HUES6 (cell line): ENCODE measurements around the gene ELK3.

Source experiments
- H3K27ac ChIP-seq: 2 replicates; pipeline ENCODE4 v1.7.0; 2013; ENCODE audit warnings: low read depth, mild to moderate bottlenecking, low read length, inconsistent platforms
- H3K27me3 ChIP-seq: 2 replicates; pipeline ENCODE4 v1.6.1; 2013; ENCODE audit warnings: low read length; ENCODE audit not compliant: control insufficient read depth, insufficient read depth
- H3K36me3 ChIP-seq: 2 replicates; pipeline ENCODE4 v1.6.1; 2013; ENCODE audit warnings: low read length; ENCODE audit not compliant: control insufficient read depth, insufficient read depth
- H3K4me1 ChIP-seq: 2 replicates; pipeline ENCODE4 v1.6.1; 2013; ENCODE audit warnings: low read length; ENCODE audit not compliant: control insufficient read depth, insufficient read depth
- H3K4me3 ChIP-seq: 2 replicates; pipeline ENCODE4 v1.5.1; 2013; ENCODE audit warnings: low read depth, low read length
- H3K9ac ChIP-seq: one replicate; pipeline ENCODE4 v1.6.1; 2013; ENCODE audit warnings: mild to moderate bottlenecking, low read length
- H3K9me3 ChIP-seq: 2 replicates; pipeline ENCODE4 v1.6.1; 2013; ENCODE audit warnings: low read depth, low read length; ENCODE audit not compliant: control insufficient read depth, insufficient read depth

Gene ELK3

GRCh38 chr12:96193725-96194575 is at the start of gene ELK3:
ELK3 (plus strand) TSS chr12:96194375.
- peak within 1 kb of the TSS; percentile 84; the same call in 1 of the 2 replicates for H3K27ac ChIP-seq
- H3K36me3 ChIP-seq, result no peaks in the 10 kb centered on the region
- H3K4me3 ChIP-seq, result peak within 1 kb of the TSS; percentile 99
- H3K4me1 ChIP-seq, result peaks cover 7% of the 10 kb centered on the region
- peaks cover 11% of the 10 kb centered on the region; the same call in 1 of the 2 replicates for H3K27me3 ChIP-seq
- H3K9me3 ChIP-seq, result no peaks in the 10 kb centered on the region
- H3K9ac ChIP-seq, result peak within 1 kb of the TSS; percentile 90

DNA sequence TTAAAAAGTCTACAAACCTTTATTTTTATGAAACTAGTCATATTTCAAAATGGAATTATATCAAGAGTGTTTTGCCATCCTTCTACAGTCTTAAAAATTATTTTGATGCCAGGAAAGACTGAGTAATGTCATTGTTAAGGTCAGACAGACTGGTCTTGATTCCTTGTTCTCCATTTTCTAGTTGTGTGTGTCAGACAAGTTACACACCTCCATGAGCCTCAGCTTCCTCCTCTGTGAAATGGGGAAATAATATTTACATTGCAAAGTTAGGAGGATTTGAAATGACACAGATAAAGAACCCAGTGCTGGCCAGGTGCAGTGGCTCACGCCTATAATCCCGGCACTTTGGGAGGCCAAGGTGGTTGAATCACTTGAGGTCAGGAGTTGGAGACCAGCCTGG is 47.4 kb upstream of the ELK3 start:
- Histone ChIP-seq H3K4me3 (no peak overlapping the region), H3K9me3 (no peaks in the 10 kb centered on the region), H3K9ac (no peak overlapping the region), H3K36me3 (no peaks in the 10 kb centered on the region), H3K4me1 (peaks cover 10% of the 10 kb centered on the region), H3K27me3 (no peaks in the 10 kb centered on the region), H3K27ac (no peak overlapping the region)

DNA sequence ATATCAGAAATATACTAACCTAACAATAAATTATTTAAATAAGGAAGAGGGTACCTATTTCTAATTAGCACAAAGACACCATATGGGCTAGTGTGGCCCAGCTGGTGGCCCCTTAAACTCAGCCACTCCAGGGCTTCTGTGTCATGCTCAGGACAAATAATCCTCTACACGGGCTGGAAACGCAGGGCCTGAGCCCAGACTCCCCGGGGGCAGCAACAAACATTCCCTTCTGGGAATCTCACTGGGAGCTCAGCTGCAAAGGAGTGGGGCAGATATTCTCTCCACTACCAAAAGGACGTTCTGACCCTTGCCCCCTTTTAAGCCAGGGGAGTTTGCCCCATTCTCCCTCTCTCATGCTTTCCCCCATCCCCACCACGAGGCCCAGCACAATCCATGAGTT is 43.7 kb upstream of the ELK3 start:
- H3K9ac ChIP-seq, result no peak overlapping the region
- peaks cover 4% of the 10 kb centered on the region; the same call in 1 of the 2 replicates for H3K4me1 ChIP-seq
- H3K36me3 ChIP-seq, result no peaks in the 10 kb centered on the region
- H3K4me3 ChIP-seq, result no peak overlapping the region
- no peak overlapping the region for H3K27ac ChIP-seq
- no peaks in the 10 kb centered on the region for H3K9me3 ChIP-seq
- no peaks in the 10 kb centered on the region for H3K27me3 ChIP-seq

GRCh38 chr12:96152164-96152563 is 42.0 kb upstream of the ELK3 start:
- peaks cover 4% of the 10 kb centered on the region; the same call in 1 of the 2 replicates for H3K4me1 ChIP-seq
- H3K4me3 ChIP-seq, result no peak overlapping the region
- no peak overlapping the region for H3K27ac ChIP-seq
- no peak overlapping the region for H3K9ac ChIP-seq
- H3K36me3 ChIP-seq, result no peaks in the 10 kb centered on the region
- H3K9me3 ChIP-seq, result no peaks in the 10 kb centered on the region
- H3K27me3 ChIP-seq, result no peaks in the 10 kb centered on the region

- Histone ChIP-seq H3K36me3 (no peaks in the 10 kb centered on the region), H3K27ac (no peak overlapping the region), H3K9me3 (0 out of 2 replicates have a peak, but pooled peaks cover 2% of the 10 kb centered on the region), H3K27me3 (no peaks in the 10 kb centered on the region), H3K9ac (no peak overlapping the region), H3K4me1 (peaks cover 4% of the 10 kb centered on the region; the same call in 1 of the 2 replicates), H3K4me3 (no peak overlapping the region)
Measured at GRCh38 chr12:96153131-96153725, 40.9 kb upstream of the ELK3 start.

DNA sequence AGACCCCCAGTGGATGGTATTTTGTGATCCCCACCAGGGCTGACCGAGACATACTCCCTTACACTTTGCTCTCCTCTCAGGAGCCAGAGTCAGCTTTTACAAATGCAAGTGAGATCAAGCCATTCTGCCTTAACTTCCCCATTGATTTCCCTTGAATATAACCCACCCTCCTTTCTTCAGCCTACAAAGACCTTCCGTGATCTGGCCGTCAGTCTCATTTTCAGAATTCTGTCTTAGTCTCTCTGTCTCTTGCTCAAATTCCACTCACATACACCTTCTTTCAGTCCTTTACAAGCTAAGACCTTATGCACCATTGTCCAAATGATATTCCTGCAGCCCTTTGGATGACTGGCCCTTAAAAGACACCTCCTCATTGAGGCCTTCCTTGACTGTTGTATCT is 39.0 kb upstream of the ELK3 start:
- Histone ChIP-seq H3K4me1 (peaks cover 4% of the 10 kb centered on the region; the same call in 1 of the 2 replicates), H3K27ac (no peak overlapping the region), H3K27me3 (no peaks in the 10 kb centered on the region), H3K9ac (no peak overlapping the region), H3K4me3 (no peak overlapping the region), H3K36me3 (no peaks in the 10 kb centered on the region), H3K9me3 (0 out of 2 replicates have a peak, but pooled peaks cover 2% of the 10 kb centered on the region)

DNA sequence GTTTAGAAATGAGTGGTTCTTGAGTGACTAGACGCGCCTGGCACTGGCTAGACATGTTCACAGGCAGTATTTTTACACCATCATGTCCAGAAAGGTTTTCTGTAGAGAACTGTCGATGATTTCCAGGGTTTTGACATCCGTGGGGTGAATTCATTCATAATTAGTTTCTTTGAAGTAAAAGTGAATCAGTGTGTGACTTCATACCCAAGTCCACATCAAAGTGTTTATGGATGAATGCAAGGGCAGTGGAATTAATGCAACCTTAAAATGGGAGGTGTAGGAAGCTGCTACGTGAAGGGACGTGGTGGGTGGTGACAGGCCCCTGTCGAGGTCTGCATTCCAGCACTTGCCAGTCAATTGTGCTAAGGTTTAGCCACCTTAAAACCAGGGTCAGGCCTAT is 38.4 kb upstream of the ELK3 start:
- no peak overlapping the region for H3K4me3 ChIP-seq
- no peaks in the 10 kb centered on the region for H3K27me3 ChIP-seq
- H3K27ac ChIP-seq, result no peak overlapping the region
- no peak overlapping the region for H3K9ac ChIP-seq
- H3K4me1 ChIP-seq, result 0 out of 2 replicates have a peak, but pooled peaks cover under 1% of the 10 kb centered on the region
- no peaks in the 10 kb centered on the region for H3K36me3 ChIP-seq
- 0 out of 2 replicates have a peak, but pooled peaks cover 2% of the 10 kb centered on the region for H3K9me3 ChIP-seq

DNA sequence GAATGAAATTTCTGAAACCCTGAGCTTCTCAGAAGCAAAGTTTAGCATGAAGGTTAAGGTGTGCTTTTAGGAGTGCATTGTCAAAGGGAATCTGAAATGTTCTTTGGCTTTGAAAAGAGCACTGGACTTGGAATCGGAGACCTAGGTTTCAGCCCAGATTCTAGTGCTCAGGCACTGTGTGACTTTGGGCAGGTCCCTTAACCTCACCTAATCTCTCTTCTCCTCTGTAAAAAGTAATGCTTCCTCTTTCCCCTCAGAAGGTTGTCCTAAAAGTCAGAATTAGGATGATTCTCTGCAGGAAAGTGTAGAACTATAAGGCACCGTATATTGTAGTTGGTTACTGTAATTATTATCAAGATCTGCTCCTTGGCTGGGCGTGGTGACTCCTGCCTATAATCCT is 38.0 kb upstream of the ELK3 start:
- Histone ChIP-seq H3K27me3 (no peaks in the 10 kb centered on the region), H3K4me1 (no peaks in the 10 kb centered on the region), H3K9ac (no peak overlapping the region), H3K27ac (no peak overlapping the region), H3K9me3 (0 out of 2 replicates have a peak, but pooled peaks cover 2% of the 10 kb centered on the region), H3K36me3 (no peaks in the 10 kb centered on the region), H3K4me3 (no peak overlapping the region)

DNA sequence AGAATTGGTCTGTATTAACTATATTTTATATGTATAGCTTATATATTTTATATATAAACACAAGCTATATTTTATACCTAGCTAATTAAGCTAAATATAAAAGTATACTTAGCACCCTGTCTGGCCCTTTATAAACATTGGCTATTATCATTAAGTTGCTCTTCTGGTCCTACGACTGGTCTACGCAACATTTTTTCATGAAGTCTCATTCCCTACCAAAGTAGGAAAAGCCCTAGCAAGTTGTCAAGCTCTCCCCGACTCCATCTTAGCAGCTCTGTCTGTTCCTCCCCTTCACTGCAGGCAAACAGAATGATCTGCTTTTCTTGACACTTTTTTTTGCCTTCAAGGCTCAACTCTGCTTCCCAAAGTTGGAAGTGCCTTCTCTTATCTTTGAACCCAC is 36.7 kb upstream of the ELK3 start:
- 0 out of 2 replicates have a peak, but pooled peaks cover 2% of the 10 kb centered on the region for H3K9me3 ChIP-seq
- no peaks in the 10 kb centered on the region for H3K4me1 ChIP-seq
- no peak overlapping the region for H3K27ac ChIP-seq
- H3K9ac ChIP-seq, result no peak overlapping the region
- H3K36me3 ChIP-seq, result no peaks in the 10 kb centered on the region
- H3K27me3 ChIP-seq, result no peaks in the 10 kb centered on the region
- no peak overlapping the region for H3K4me3 ChIP-seq

DNA sequence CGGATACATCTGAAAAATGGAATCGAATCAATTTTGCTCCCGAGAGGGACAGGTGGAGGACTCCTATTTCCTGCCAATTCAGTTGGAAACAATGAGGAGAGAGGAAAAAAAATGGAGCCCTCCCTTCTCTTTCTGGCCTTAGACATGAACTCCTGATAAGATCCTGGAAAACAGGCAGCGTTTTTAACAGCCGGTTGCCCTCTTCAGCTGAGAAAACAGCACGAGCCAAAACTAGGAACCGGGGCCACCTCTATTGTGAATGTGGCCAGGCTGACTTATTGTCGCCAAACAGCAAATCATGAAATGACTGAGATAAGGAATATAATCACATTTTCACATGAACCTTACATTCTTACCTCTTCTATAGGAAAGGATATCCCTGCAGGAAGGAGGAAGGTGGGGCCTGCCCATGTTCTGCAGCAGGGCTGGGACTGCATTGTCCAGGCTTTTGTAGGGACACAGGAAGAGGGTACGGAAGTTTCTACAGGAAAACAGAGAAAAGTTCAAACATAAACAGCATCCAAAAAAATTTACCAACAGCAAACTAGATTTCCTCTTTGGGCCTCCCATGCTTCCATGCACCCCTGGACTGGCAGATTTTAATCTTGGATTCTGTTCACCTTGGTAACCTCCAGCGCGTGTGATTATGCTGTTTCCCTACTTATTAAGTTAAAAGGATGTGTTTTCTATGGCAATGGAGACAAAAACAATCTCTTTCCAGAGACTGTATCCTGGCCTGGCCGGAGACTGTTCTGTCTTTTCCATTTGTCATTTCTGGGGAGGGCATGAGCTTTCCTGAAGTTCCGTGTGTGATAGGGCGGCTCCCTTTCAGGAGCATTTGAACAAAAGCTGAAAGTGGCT is 29.0 kb upstream of the ELK3 start:
- Histone ChIP-seq H3K9ac (no peak overlapping the region), H3K36me3 (no peaks in the 10 kb centered on the region), H3K27me3 (no peaks in the 10 kb centered on the region), H3K27ac (no peak overlapping the region), H3K4me1 (peaks cover 7% of the 10 kb centered on the region; the same call in 1 of the 2 replicates), H3K4me3 (no peak overlapping the region), H3K9me3 (no peaks in the 10 kb centered on the region)
